OCI-LY7 (cell line): Measurements from ENCODE around the gene TMEM185B. TPM values are rescaled to one million over a fixed set of nuclear protein-coding genes. Genes with fewer than 3 reads are reported as not detected.

Experiments used
- BruUV-seq: library from RNA; stranded (reverse); fragments of 400-500 nt; replicated peaks from 2 replicates; lab custom pipeline; 2021; lab: Mats Ljungman, UMichigan
- CTCF ChIA-PET: fragments of 300-600 bp; sonication (Branson Sonifier 250); formaldehyde crosslinking; loops from one replicate; lab custom pipeline; 2022; ENCODE audit warnings: antibody characterized with exemption; ENCODE audit not compliant: unreplicated experiment; lab: Charles Lee
- POLR2A ChIA-PET: fragments of 300-600 bp; sonication (Branson Sonifier 250); formaldehyde crosslinking; loops from one replicate; lab custom pipeline; 2022; ENCODE audit warnings: antibody characterized with exemption; lab: Charles Lee
- DNase-seq: peaks from one replicate; pipeline ENCODE4 v3.0.0-alpha.2; 2015; ENCODE audit warnings: low spot score
- H2AFZ ChIP-seq: fragments of 200-600 bp; sonication (generic), shearing (Covaris generic); 2 replicates; pipeline ENCODE4 v1.6.1; 2014; ENCODE audit warnings: mild to moderate bottlenecking, antibody characterized with exemption, low read length, moderate library complexity
- H3K27ac ChIP-seq: fragments of 200-600 bp; sonication (generic); 2 replicates; pipeline ENCODE4 v1.5.1; 2014; ENCODE audit warnings: mixed run types, low read depth, mild to moderate bottlenecking, moderate library complexity, low read length, inconsistent platforms; ENCODE audit not compliant: poor library complexity, severe bottlenecking
- H3K36me3 ChIP-seq: fragments of 200-600 bp; sonication (generic); 2 replicates; pipeline ENCODE4 v1.6.1; 2014; ENCODE audit warnings: mild to moderate bottlenecking, antibody characterized with exemption, low read length, moderate library complexity, mixed read lengths; ENCODE audit not compliant: insufficient read depth
- H3K4me1 ChIP-seq: fragments of 200-600 bp; sonication (generic); 2 replicates; pipeline ENCODE4 v1.5.1; 2014; ENCODE audit warnings: mild to moderate bottlenecking, low read length; ENCODE audit not compliant: insufficient read depth, poor library complexity, severe bottlenecking
- H3K4me2 ChIP-seq: fragments of 200-600 bp; sonication (generic); 2 replicates; pipeline ENCODE4 v1.6.1; 2014; ENCODE audit warnings: mild to moderate bottlenecking, low read length
- H3K4me3 ChIP-seq: fragments of 200-600 bp; sonication (generic); 2 replicates; pipeline ENCODE4 v1.5.1; 2014; ENCODE audit warnings: mild to moderate bottlenecking, low read depth, low read length; ENCODE audit not compliant: poor library complexity, severe bottlenecking
- H3K79me2 ChIP-seq: fragments of 200-600 bp; sonication (generic); 2 replicates; pipeline ENCODE4 v1.6.1; 2016; ENCODE audit warnings: low read depth, mild to moderate bottlenecking, low read length, moderate library complexity, mixed read lengths; ENCODE audit not compliant: insufficient read depth
- H3K9me2 ChIP-seq: fragments of 200-600 bp; sonication (generic); 2 replicates; pipeline ENCODE4 v1.6.1; 2016; ENCODE audit warnings: mild to moderate bottlenecking, low read length, mixed read lengths; ENCODE audit not compliant: insufficient read depth
- H3K9me3 ChIP-seq: fragments of 200-600 bp; sonication (generic); 2 replicates; pipeline ENCODE4 v1.6.1; 2014; ENCODE audit warnings: mild to moderate bottlenecking, mixed run types, low read length, mixed read lengths
- H4K20me1 ChIP-seq: fragments of 200-600 bp; sonication (generic); 2 replicates; pipeline ENCODE4 v1.6.1; 2014; ENCODE audit warnings: mild to moderate bottlenecking, antibody characterized with exemption, low read length, moderate library complexity, mixed read lengths; ENCODE audit not compliant: insufficient read depth
- CTCF ChIP-seq: fragments of 200-600 bp; sonication (generic); conservative IDR thresholded peaks from 2 replicates; pipeline ENCODE4 v1.5.1; 2014; ENCODE audit warnings: mild to moderate bottlenecking, antibody characterized with exemption, low read length, moderate library complexity, mixed read lengths
- EZH2phosphoT487 ChIP-seq: fragments of 200-600 bp; sonication (generic); IDR thresholded peaks from 2 replicates; pipeline ENCODE4 v1.6.1; 2018; ENCODE audit warnings: low read depth, borderline replicate concordance, mild to moderate bottlenecking, mixed run types, antibody characterized with exemption, low read length, moderate library complexity, mixed read lengths
- intact Hi-C: fragments of 100-400 bp; cut with micrococcal nuclease; formaldehyde crosslinking; loops from one replicate; pipeline ENCODE4 v1.10.0; 2022; ENCODE audit not compliant: unreplicated experiment
- total RNA-seq, 2 experiments: library from RNA; depleted of rRNA in 1 of 2; stranded (reverse); fragments of >200 nt in 1 of 2; shearing (Covaris generic) in 1 of 2; gene quantifications; 2 replicates each; pipeline ENCODE4 v1.2.3, GENCODE V29; 2014 to 2022

Gene TMEM185B
- total RNA-seq, 2 experiments from 2014 or later: 24.4 to 30.2 TPM

- Histone ChIP-seq H3K9me2 (no peaks in the 10 kb centered on the region), H2AFZ (no peak overlapping the region), H3K4me3 (no peak overlapping the region), H3K79me2 (no peaks in the 10 kb centered on the region), H3K4me1 (peaks cover 11% of the 10 kb centered on the region), H3K27ac (no peak overlapping the region), H3K9me3 (no peaks in the 10 kb centered on the region), H3K36me3 (no peaks in the 10 kb centered on the region), H3K4me2 (no peak overlapping the region), H4K20me1 (no peaks in the 10 kb centered on the region; the same call in none of the 2 replicates)
- TF ChIP-seq CTCF (no peak), EZH2phosphoT487 (no peak)
- POLR2A ChIA-PET: interaction anchor here (1.1 kb wide), 1 partner anchor 22 kb away, joined by 3 read pairs; no protein-coding TSS in a partner anchor
- CTCF ChIA-PET: no interaction called here
- BruUV-seq: no TSS peak
- intact Hi-C loops: no loop called here
- DNase-seq: no peak
These were observed 35.0 kb upstream of the TMEM185B start for GRCh38 chr2:120258196-120258595.

- H4K20me1 ChIP-seq: no peaks in the 10 kb centered on the region; the same call in none of the 2 replicates
- no peak overlapping the region for H3K4me3 ChIP-seq
These were observed 34.3 kb upstream of the TMEM185B start for GRCh38 chr2:120257522-120257921.

More at GRCh38 chr2:120257522-120257921, 34.3 kb upstream of the TMEM185B start:
- no peak overlapping the region for H3K4me2 ChIP-seq
- BruUV-seq: no TSS peak
- H3K27ac ChIP-seq: no peak overlapping the region
- peaks cover 11% of the 10 kb centered on the region for H3K4me1 ChIP-seq
- H3K36me3 ChIP-seq: no peaks in the 10 kb centered on the region
- no peak overlapping the region for H2AFZ ChIP-seq
- DNase-seq: no peak
- POLR2A ChIA-PET: interaction anchor here (0.7 to 1.3 kb wide), 4 partner anchors 8 to 81 kb away, joined by 3 to 4 read pairs (median 3); no protein-coding TSS in a partner anchor
- CTCF ChIA-PET: no interaction called here
- H3K79me2 ChIP-seq: no peaks in the 10 kb centered on the region
- H3K9me2 ChIP-seq: no peaks in the 10 kb centered on the region
- TF ChIP-seq EZH2phosphoT487 (no peak), CTCF (no peak)
- H3K9me3 ChIP-seq: no peaks in the 10 kb centered on the region
- intact Hi-C loops: no loop called here
